Lower leg skin (tissue), 4 donors: ENCODE data around the gene DDIT4L. TPM values are rescaled to one million over a fixed set of nuclear protein-coding genes. Genes with fewer than 3 reads are reported as not detected.
"Not testable (repeated sequence)": the region's sequence is repeated elsewhere in the genome, so short reads cannot be mapped to it uniquely, and the experiment has no call there.

Source experiments
- DNase-seq, 2 donors: peaks; one replicate each; pipeline ENCODE4 v3.0.0-alpha.2; 2019; ENCODE audit warnings: low spot score in 2 of 2
- H3K4me3 ChIP-seq: fragments of 200-600 bp; sonication (generic); 2 replicates; pipeline ENCODE4 v1.5.1; 2017; ENCODE audit warnings: mild to moderate bottlenecking, low read depth; ENCODE audit not compliant: poor library complexity, severe bottlenecking
- POLR2A ChIP-seq, 2 donors: fragments of 450-650 bp; IDR thresholded peaks; one replicate each; pipeline ENCODE4 v1.6.1; 2016 to 2017; ENCODE audit warnings: antibody characterized with exemption in 2 of 2, mild to moderate bottlenecking in 1 of 2, moderate library complexity in 1 of 2
- WGBS, 2 donors: methylation state at CpG; one replicate each; pipeline ENCODE4 v1.1.5; 2018; 5-methylcytosine and 5-hydroxymethylcytosine counted together
- intact Hi-C: fragments of 100-400 bp; cut with DNase I; formaldehyde crosslinking; loops from one replicate; pipeline ENCODE4 v1.15.0; 2023; ENCODE audit warnings: low total_unique reads
- total RNA-seq, 4 donors: library from RNA; depleted of rRNA; stranded (reverse); fragments of >200 nt; gene quantifications; one replicate each; pipeline ENCODE4 v1.1.0, GENCODE V29; 2016
- TF ChIP-seq, protein P1 (sequence below), 3 donors: fragments of 450-650 bp; IDR thresholded peaks; one replicate each; pipeline ENCODE4 v1.5.1; 2016; ENCODE audit warnings: antibody characterized with exemption in 3 of 3, mild to moderate bottlenecking in 3 of 3, moderate library complexity in 2 of 3

Gene DDIT4L
- total RNA-seq, 4 donors from 2014 or later: 0.71 to 8.9 (median 1.7) TPM

DNA sequence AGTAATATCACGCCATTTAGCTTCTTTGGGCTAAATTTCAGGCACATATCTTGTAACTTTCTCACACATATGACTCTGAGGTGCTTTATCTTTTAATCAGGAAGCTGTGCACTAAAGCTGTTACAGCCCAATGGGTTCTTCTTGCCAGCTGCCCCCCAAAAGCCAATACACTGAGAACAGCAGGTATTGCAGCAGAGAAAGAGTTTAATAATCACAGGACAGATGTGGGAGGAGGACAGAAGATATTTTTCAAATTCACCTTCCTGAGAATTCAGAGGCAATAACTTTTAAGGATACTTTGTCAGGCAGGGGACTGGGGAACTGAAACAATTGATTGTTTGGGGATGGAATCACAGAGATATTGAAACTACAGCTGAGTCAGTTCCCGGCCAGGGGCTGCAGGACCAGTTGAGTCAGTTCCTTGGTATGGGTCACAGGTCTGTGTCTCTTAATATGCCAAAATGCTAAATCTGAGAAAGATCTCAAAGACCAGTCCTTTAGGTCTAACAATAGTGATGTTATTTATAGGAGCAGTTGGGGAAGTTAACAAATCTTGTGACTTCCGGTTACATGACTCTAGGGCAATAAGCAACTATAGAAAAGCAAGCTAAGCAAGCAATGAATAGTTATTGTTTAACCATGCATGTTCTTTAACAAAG, 28.1 kb downstream of the DDIT4L start:
- intact Hi-C loops: no loop called here
- 49 to 52% methylated on average over 3 of the region's 3 CpGs for WGBS, 2 donors
- TF ChIP-seq, protein P1, sequence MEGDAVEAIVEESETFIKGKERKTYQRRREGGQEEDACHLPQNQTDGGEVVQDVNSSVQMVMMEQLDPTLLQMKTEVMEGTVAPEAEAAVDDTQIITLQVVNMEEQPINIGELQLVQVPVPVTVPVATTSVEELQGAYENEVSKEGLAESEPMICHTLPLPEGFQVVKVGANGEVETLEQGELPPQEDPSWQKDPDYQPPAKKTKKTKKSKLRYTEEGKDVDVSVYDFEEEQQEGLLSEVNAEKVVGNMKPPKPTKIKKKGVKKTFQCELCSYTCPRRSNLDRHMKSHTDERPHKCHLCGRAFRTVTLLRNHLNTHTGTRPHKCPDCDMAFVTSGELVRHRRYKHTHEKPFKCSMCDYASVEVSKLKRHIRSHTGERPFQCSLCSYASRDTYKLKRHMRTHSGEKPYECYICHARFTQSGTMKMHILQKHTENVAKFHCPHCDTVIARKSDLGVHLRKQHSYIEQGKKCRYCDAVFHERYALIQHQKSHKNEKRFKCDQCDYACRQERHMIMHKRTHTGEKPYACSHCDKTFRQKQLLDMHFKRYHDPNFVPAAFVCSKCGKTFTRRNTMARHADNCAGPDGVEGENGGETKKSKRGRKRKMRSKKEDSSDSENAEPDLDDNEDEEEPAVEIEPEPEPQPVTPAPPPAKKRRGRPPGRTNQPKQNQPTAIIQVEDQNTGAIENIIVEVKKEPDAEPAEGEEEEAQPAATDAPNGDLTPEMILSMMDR (IDR thresholded peaks at IDR 0.05): no peak
- TF ChIP-seq POLR2A (IDR thresholded peaks at IDR 0.05): no peak
- H3K4me3 ChIP-seq: no peak overlapping the region
- no peak for DNase-seq

DNA sequence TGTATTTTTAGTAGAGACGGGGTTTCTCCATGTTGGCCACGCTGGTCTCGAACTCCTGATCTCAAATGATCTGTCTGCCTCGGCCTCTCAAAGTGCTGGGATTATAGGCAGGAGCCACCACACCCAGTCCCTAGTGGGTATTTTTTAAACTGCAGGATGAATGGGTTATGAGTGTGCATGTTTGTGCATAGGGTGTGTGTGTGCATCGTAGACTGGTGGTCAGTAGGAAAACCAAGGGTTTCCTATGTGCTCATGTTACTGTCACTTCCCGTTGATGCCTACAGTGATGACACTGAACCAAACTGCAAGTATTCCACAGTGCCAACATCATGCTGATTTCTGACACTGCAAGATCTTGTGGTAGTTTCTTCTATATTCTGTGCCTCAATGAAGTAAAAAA, 41.1 kb downstream of the DDIT4L start:
- no peak for TF ChIP-seq POLR2A (IDR thresholded peaks at IDR 0.05)
- TF ChIP-seq, protein P1 (IDR thresholded peaks at IDR 0.05): no peak
- no peak overlapping the region for H3K4me3 ChIP-seq
- no peak for DNase-seq
- WGBS, 2 donors: 93 to 96% methylated on average over 6 of the region's 6 CpGs
- intact Hi-C loops: no loop called here

- DNase-seq: no peak
- intact Hi-C loops: no loop called here
- no peak for TF ChIP-seq POLR2A (IDR thresholded peaks at IDR 0.05)
- TF ChIP-seq, protein P1 (IDR thresholded peaks at IDR 0.05): no peak
- WGBS, 2 donors: 59 to 70% methylated on average over 1 of the region's 1 CpG
- H3K4me3 ChIP-seq: no peak overlapping the region
These were observed 42.6 kb downstream of the DDIT4L start for GRCh38 chr4:100147684-100148083.

- no peak overlapping the region for H3K4me3 ChIP-seq
- WGBS, 2 donors: 57 to 71% methylated on average over 1 of the region's 1 CpG
- no peak for TF ChIP-seq POLR2A (IDR thresholded peaks at IDR 0.05)
- TF ChIP-seq, protein P1 (IDR thresholded peaks at IDR 0.05): no peak
- DNase-seq: no peak
- intact Hi-C loops: no loop called here
These were observed 43.1 kb downstream of the DDIT4L start for GRCh38 chr4:100147198-100147597.

DNA sequence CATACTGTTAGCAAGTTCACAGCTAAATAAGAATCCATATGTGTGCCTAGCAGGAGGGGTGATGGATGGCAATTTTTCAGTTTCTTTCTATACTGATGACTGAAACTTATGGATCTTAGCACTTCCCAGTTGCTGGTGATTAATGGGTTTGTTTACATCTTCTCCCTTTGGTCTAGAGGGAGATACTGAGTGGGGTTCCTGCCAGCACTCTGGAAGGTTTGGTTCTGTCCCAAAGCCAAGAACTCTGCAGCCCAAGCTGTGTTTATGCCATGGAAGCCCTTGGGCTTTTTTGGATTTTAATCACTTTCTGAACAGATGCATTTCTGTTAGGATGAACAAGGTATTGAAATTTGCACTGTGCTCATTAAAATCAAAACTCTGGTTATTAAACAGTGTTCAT, 43.5 kb downstream of the DDIT4L start:
- TF ChIP-seq, protein P1 (IDR thresholded peaks at IDR 0.05): no peak
- no peak for TF ChIP-seq POLR2A (IDR thresholded peaks at IDR 0.05)
- no peak overlapping the region for H3K4me3 ChIP-seq
- intact Hi-C loops: no loop called here
- no peak for DNase-seq

DNA sequence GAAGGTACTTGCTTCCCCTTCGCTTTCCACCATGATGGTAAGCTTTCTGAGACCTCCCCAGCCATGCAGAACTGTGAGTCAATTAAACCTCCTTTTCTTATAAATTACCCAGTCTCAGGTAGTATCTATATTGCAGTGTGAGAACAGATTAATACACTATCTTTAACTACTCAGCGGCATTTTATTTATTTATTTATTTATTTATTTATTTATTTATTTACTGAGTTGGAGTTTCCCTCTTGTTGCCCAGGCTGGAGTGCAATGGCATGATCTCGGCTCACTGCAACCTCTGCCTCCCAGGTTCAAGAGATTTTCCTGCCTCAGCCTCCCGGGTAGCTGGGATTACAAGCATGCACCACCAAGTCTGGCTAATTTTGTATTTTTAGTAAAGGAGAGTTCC, 52.9 kb downstream of the DDIT4L start:
- DNase-seq, intact Hi-C loops, H3K4me3 ChIP-seq: not testable (repeated sequence)
- WGBS, 2 donors: 93 to 97% methylated on average over 4 of the region's 4 CpGs

Other genes starting within 250 kb of the DDIT4L start
- gene DNAJB14, start 243.8 kb downstream of the DDIT4L start, total RNA-seq: 10 to 100 TPM; 18.4 to 64.9 (median 19.8) TPM
- 100 to 1,000 TPM; 115 to 243 (median 130) TPM for gene H2AZ1, start 240.2 kb downstream of the DDIT4L start, total RNA-seq